ENCODE results near the gene RGL2. TPM values are rescaled to one million over a fixed set of nuclear protein-coding genes. Genes with fewer than 3 reads are reported as not detected.
A peak's percentile ranks its signal among the peaks of the same experiment; 100 is the strongest.

RGL2 gene
- total and polyA plus RNA-seq, 2 of the 4 experiments (the other 2 are of a cell fraction) = 4.1 to 26.9 TPM

DNA sequence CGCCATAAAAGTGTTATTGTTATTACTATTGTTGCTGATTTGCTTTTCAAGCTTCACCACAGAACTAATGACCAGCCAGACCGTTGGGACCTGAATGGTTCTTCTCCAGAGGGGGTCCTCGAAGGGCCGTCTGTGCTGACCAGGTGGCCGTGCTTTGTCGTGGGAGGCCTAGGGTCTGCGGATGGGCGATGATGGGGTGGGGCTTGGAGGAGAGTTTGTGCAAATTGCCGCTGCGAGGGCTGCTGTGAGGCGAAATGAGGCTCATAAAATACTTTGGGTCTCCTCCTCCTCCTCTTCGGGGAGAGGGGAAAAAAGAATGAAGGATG lies 24.8 kb upstream of the RGL2 start:
- H4K91ac ChIP-seq (ENCODE audit: insufficient read depth, low read depth, low read length) = no peak overlapping the region
- CTCF ChIA-PET = interaction anchor here (0.6 kb wide), 1 partner anchor 17 kb away, joined by 4 read pairs; no protein-coding TSS in a partner anchor
- peak overlapping the region; percentile 11 to 44; a peak in 2 of 4 replicates for H4K8ac ChIP-seq (ENCODE audit: low read depth in 2 of 2, low read length in 2 of 2)
- no peak overlapping the region for H4K5ac ChIP-seq (ENCODE audit: low read depth, low read length)
- no TSS peak for BruUV-seq (replicated peaks)
- H3K23ac ChIP-seq (ENCODE audit: low read depth, low read length) = peak overlapping the region; percentile 31; the same call in 1 of the 2 replicates
- H2BK120ac ChIP-seq (ENCODE audit: low read depth, low read length) = no peak overlapping the region
- no peaks in the 10 kb centered on the region for H3K27me3 ChIP-seq (ENCODE audit: control insufficient read depth, insufficient read depth, low read length)
- dilution Hi-C loops (cut with HindIII; ENCODE audit: low sequenced_read_pairs, unreplicated experiment) (no loop called here), intact Hi-C loops (cut with micrococcal nuclease) (no loop called here), in situ Hi-C loops (cut with MboI; ENCODE audit: low sequenced_read_pairs) (no loop called here)
- peak overlapping the region; percentile 85 for H3K4me3 ChIP-seq (ENCODE audit: insufficient read depth, low read depth, low read length)
- H3K9me3 ChIP-seq (ENCODE audit: control insufficient read depth, insufficient read depth, low read length) = no peaks in the 10 kb centered on the region
- H3K4me2 ChIP-seq (ENCODE audit: low read depth, low read length) = peak overlapping the region; percentile 79
- no peak for TF ChIP-seq MXI1 (IDR thresholded peaks at IDR 0.05; ENCODE audit: borderline replicate concordance, low read depth, low read length)
- TF ChIP-seq FOS (IDR thresholded peaks at IDR 0.05; ENCODE audit: low read depth, low read length) = no peak
- TF ChIP-seq MAZ (IDR thresholded peaks at IDR 0.05; ENCODE audit: borderline replicate concordance, low read depth, low read length) = no peak
- no peak for TF ChIP-seq RFX5 (IDR thresholded peaks at IDR 0.05; ENCODE audit: low read depth, low read length)
- no peak for TF ChIP-seq CEBPB (IDR thresholded peaks at IDR 0.05; ENCODE audit: low read depth, low read length)
- TF ChIP-seq, protein P1, sequence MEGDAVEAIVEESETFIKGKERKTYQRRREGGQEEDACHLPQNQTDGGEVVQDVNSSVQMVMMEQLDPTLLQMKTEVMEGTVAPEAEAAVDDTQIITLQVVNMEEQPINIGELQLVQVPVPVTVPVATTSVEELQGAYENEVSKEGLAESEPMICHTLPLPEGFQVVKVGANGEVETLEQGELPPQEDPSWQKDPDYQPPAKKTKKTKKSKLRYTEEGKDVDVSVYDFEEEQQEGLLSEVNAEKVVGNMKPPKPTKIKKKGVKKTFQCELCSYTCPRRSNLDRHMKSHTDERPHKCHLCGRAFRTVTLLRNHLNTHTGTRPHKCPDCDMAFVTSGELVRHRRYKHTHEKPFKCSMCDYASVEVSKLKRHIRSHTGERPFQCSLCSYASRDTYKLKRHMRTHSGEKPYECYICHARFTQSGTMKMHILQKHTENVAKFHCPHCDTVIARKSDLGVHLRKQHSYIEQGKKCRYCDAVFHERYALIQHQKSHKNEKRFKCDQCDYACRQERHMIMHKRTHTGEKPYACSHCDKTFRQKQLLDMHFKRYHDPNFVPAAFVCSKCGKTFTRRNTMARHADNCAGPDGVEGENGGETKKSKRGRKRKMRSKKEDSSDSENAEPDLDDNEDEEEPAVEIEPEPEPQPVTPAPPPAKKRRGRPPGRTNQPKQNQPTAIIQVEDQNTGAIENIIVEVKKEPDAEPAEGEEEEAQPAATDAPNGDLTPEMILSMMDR (conservative IDR thresholded peaks at IDR 0.05; ENCODE audit: low read depth, low read length) = no peak
- no peak for TF ChIP-seq SMC3 (IDR thresholded peaks at IDR 0.05; ENCODE audit: low read depth, low read length)
- TF ChIP-seq POLR2A (IDR thresholded peaks at IDR 0.05; ENCODE audit: low read depth, low read length) = no peak
- DNase-seq (no peak), ATAC-seq (ENCODE audit: low read depth) (no peak)
- peaks cover 17% of the 10 kb centered on the region for H3K9me1 ChIP-seq (ENCODE audit: insufficient read depth, low read length)
- no peak overlapping the region for H2BK20ac ChIP-seq (ENCODE audit: low read depth, low read length)
- no peak overlapping the region for H2AK9ac ChIP-seq (replicated peaks; ENCODE audit: low read depth, low read length, poor library complexity)
- H4K20me1 ChIP-seq (ENCODE audit: insufficient read depth, low read length) = peaks cover 6% of the 10 kb centered on the region
- POLR2A ChIA-PET (ENCODE audit: unreplicated experiment) = interaction anchor here (0.6 kb wide), 1 partner anchor 11 kb away, joined by 24 read pairs; no protein-coding TSS in a partner anchor
- H3K9ac ChIP-seq (ENCODE audit: low read depth, low read length) = peak overlapping the region; percentile 9
- H3K56ac ChIP-seq (ENCODE audit: extremely low read depth, insufficient read depth, low read length) = peak overlapping the region; percentile 16; the same call in 1 of the 2 replicates
- no peak overlapping the region for H2BK5ac ChIP-seq (ENCODE audit: low read depth, low read length, poor library complexity, severe bottlenecking)
- peak overlapping the region; percentile 31; the same call in 1 of the 2 replicates for H3K4ac ChIP-seq (ENCODE audit: low read depth, low read length)
- peak overlapping the region; percentile 86 for H2AFZ ChIP-seq (replicated peaks; ENCODE audit: low read length, poor library complexity)
- peaks cover 25 to 38% of the 10 kb centered on the region in 2 experiments for H3K79me1 ChIP-seq (ENCODE audit: low read depth in 1 of 2, low read length in 2 of 2)
- no peak overlapping the region for H2AK5ac ChIP-seq (ENCODE audit: low read depth, low read length)
- H3K4me1 ChIP-seq (ENCODE audit: control insufficient read depth, insufficient read depth, low read length) = peaks cover 30% of the 10 kb centered on the region
- H3K27ac ChIP-seq (ENCODE audit: insufficient read depth, low read length) = peak overlapping the region; percentile 1; the same call in 1 of the 2 replicates
- H3K14ac ChIP-seq (replicated peaks; ENCODE audit: low read depth, low read length) = no peak overlapping the region
- H2BK15ac ChIP-seq (ENCODE audit: low read depth, low read length) = no peak overlapping the region
- H3K36me3 ChIP-seq (ENCODE audit: control insufficient read depth, insufficient read depth, low read length) = peaks cover 24% of the 10 kb centered on the region
- H3K18ac ChIP-seq (ENCODE audit: low read depth, low read length) = no peak overlapping the region
- WGBS, 2 experiments (ENCODE audit: extremely low coverage in 2 of 2, insufficient read length in 1 of 2) = no CpG with 5 or more reads among the region's 12 CpGs

Data from IMR-90 (cell line).